Esophagus muscularis mucosa (tissue), 4 donors: ENCODE data around the gene BTBD19. TPM values are rescaled to one million over a fixed set of nuclear protein-coding genes. Genes with fewer than 3 reads are reported as not detected.

Source experiments
- DNase-seq: peaks from one replicate; pipeline ENCODE4 v3.0.0-alpha.2; 2017; ENCODE audit errors: extremely low spot score
- H3K27ac ChIP-seq, 4 donors: fragments of 200-600 bp; sonication (generic); replicated peaks in 1 of 4; 1 replicate in 3 of 4; 2 replicates in 1 of 4; pipeline ENCODE4 v1.5.1; 2016 to 2019; ENCODE audit warnings: mild to moderate bottlenecking in 1 of 4
- H3K27me3 ChIP-seq, 4 donors: fragments of 200-600 bp; sonication (generic); one replicate each; pipeline versions ENCODE4 v1.5.1 to v1.6.0; 2016 to 2019
- H3K36me3 ChIP-seq, 4 donors: fragments of 200-600 bp; sonication (generic); one replicate each; pipeline ENCODE4 v1.5.1; 2016 to 2019
- H3K4me1 ChIP-seq, 4 donors: fragments of 200-600 bp; sonication (generic); one replicate each; pipeline ENCODE4 v1.5.1; 2016 to 2019
- H3K4me3 ChIP-seq, 4 donors: fragments of 200-600 bp; sonication (generic); 1 replicate in 2 of 4; 2 replicates in 2 of 4; pipeline ENCODE4 v1.5.1; 2016 to 2019; ENCODE audit warnings: mild to moderate bottlenecking in 4 of 4, moderate library complexity in 1 of 4
- H3K9me3 ChIP-seq, 4 donors: fragments of 200-600 bp; sonication (generic); 1 replicate in 3 of 4; 2 replicates in 1 of 4; pipeline ENCODE4 v1.5.1; 2016 to 2019
- EP300 ChIP-seq: sonication (generic); formaldehyde crosslinking; IDR thresholded peaks from one replicate; pipeline ENCODE4 v1.6.1; 2017; ENCODE audit warnings: antibody characterized with exemption
- POLR2A ChIP-seq: fragments of 450-650 bp; IDR thresholded peaks from one replicate; pipeline ENCODE4 v1.6.1; 2017; ENCODE audit warnings: antibody characterized with exemption, moderate library complexity, mild to moderate bottlenecking, low read depth
- POLR2AphosphoS5 ChIP-seq, 2 donors: sonication (generic); formaldehyde crosslinking; IDR thresholded peaks; one replicate each; pipeline ENCODE4 v1.6.1; 2017; ENCODE audit warnings: antibody characterized with exemption in 2 of 2
- WGBS: methylation state at CpG from one replicate; pipeline ENCODE4 v1.1.5; 2018; 5-methylcytosine and 5-hydroxymethylcytosine counted together
- intact Hi-C: fragments of 100-400 bp; cut with DNase I; formaldehyde crosslinking; loops from one replicate; pipeline ENCODE4 v1.15.1; 2023
- total RNA-seq, 4 donors: library from RNA; depleted of rRNA; stranded (reverse); fragments of >200 nt; gene quantifications; one replicate each; pipeline versions ENCODE4 v1.1.0 to v1.2.1, GENCODE V29; 2016
- TF ChIP-seq, protein P1 (sequence below), 3 experiments: fragments of 200-600 bp in 2 of 3; fragments of 450-650 bp in 1 of 3; sonication (generic) in 2 of 3; IDR thresholded peaks; one replicate each; pipeline ENCODE4 v1.5.1; 2017 to 2019; ENCODE audit warnings: antibody characterized with exemption in 3 of 3, mild to moderate bottlenecking in 2 of 3, moderate library complexity in 1 of 3

The BTBD19 gene
- total RNA-seq, 4 donors from 2014 or later = 2.7 to 6.6 (median 3.4) TPM

DNA sequence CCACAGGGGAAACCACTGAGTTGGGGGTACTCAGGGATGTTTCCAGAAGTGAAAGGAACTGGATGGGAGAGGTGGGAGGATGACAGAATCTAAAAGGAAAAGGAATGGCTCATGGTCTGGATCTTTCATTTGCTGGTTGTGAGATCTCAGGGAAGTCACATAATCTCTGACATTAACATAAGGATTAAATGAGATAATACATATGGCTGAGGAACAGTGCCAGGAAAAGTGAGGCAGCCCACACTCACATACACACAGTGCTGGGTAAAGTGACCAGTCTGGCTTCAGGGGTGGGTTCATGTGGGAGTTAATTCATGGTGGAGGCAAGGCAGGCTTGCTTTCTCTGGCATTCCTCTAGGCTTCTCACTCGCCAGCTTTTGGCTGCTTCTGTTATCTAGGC lies 38.7 kb downstream of the BTBD19 start:
- Histone ChIP-seq H3K4me1 (peaks cover 12 to 29% (median 22%) of the 10 kb centered on the region in 4 donors), H3K27me3 (no peaks in the 10 kb centered on the region), H3K36me3 (peaks cover 0 to 17% (median 9%) of the 10 kb centered on the region in 4 donors), H3K9me3 (no peaks in the 10 kb centered on the region), H3K4me3 (no peak overlapping the region), H3K27ac (no peak overlapping the region)
- TF ChIP-seq, protein P1, sequence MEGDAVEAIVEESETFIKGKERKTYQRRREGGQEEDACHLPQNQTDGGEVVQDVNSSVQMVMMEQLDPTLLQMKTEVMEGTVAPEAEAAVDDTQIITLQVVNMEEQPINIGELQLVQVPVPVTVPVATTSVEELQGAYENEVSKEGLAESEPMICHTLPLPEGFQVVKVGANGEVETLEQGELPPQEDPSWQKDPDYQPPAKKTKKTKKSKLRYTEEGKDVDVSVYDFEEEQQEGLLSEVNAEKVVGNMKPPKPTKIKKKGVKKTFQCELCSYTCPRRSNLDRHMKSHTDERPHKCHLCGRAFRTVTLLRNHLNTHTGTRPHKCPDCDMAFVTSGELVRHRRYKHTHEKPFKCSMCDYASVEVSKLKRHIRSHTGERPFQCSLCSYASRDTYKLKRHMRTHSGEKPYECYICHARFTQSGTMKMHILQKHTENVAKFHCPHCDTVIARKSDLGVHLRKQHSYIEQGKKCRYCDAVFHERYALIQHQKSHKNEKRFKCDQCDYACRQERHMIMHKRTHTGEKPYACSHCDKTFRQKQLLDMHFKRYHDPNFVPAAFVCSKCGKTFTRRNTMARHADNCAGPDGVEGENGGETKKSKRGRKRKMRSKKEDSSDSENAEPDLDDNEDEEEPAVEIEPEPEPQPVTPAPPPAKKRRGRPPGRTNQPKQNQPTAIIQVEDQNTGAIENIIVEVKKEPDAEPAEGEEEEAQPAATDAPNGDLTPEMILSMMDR (IDR thresholded peaks at IDR 0.05) = no peak
- no peak for TF ChIP-seq POLR2A
- TF ChIP-seq EP300 = no peak
- no peak for TF ChIP-seq POLR2AphosphoS5 (IDR thresholded peaks at IDR 0.05)
- intact Hi-C loops = no loop called here
- no peak for DNase-seq
- 92% methylated on average over 1 of the region's 1 CpG for WGBS

DNA sequence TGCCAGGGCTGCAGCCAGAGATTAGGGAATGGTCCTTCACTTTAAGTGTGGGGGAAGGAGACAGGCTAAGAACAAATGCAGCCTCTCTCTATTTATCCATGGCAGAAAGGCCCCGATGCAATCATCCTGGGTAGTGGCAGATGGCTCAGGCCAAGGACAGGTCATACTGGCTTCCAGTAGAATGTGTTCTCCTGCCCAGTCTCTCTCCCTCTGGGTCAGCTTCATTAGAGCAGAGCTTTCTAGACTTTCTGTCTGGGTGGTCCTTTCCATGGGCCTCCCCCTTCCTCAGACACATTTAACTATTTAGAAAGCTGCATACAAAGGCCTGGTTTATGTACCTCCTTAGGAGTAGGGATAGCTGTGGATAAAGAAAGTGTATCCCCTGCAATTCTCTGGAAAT lies 39.5 kb downstream of the BTBD19 start:
- Histone ChIP-seq H3K36me3 (peaks cover 0 to 17% (median 9%) of the 10 kb centered on the region in 4 donors), H3K27ac (no peak overlapping the region), H3K4me3 (no peak overlapping the region), H3K27me3 (no peaks in the 10 kb centered on the region), H3K9me3 (no peaks in the 10 kb centered on the region), H3K4me1 (peaks cover 9 to 25% (median 15%) of the 10 kb centered on the region in 4 donors)
- TF ChIP-seq POLR2A (no peak), POLR2AphosphoS5 (IDR thresholded peaks at IDR 0.05) (no peak), EP300 (no peak)
- TF ChIP-seq, protein P1 (IDR thresholded peaks at IDR 0.05) = no peak
- DNase-seq = no peak
- 89% methylated on average over 1 of the region's 1 CpG for WGBS
- intact Hi-C loops = no loop called here

DNA sequence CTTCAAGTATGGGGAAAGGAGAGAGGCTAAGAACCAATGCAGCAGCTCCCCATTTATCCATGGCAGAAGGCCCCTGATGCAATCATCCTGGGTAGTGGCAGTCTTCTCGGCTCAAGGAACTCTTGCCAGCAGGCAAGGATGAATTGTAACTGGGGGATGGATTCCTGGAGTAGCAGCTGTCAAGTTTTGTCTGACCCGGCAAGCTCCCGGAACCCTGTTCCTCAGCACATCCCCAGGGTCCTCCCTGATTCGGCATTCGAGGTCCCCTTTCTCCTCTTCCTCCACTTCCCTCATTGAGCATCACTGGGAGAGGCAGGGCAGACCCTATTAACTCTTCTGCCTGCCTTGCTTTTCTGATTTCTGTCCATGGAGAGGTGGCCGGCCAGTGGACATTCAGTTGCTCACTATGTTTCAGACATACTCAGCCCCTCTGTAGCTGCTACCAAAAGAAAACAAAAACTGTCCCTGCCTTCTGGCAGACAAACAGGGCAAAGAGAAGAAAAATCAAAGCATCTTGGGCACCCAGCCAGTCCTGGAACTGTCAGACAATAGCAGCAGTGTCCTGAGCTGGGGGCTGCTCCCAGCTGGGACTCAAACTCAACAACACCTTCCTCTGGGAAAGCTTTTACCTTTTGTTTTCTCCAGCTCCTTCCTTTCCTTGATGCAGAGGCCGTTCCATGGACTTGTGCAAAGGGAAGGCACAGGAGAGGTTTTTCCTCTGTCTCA lies 40.3 kb downstream of the BTBD19 start:
- H3K36me3 ChIP-seq = peaks cover 0 to 17% (median 9%) of the 10 kb centered on the region in 4 donors
- peaks cover 3 to 19% (median 9%) of the 10 kb centered on the region in 4 donors for H3K4me1 ChIP-seq
- no peaks in the 10 kb centered on the region for H3K9me3 ChIP-seq
- 72% methylated on average over 3 of the region's 7 CpGs for whole genome bisulfite sequencing
- DNase-seq = no peak
- no peaks in the 10 kb centered on the region for H3K27me3 ChIP-seq
- intact Hi-C loops = no loop called here
- no peak for TF ChIP-seq POLR2AphosphoS5 (IDR thresholded peaks at IDR 0.05)
- no peak for TF ChIP-seq POLR2A
- no peak for TF ChIP-seq EP300
- TF ChIP-seq, protein P1 (IDR thresholded peaks at IDR 0.05) = no peak
- H3K4me3 ChIP-seq = no peak overlapping the region
- no peak overlapping the region for H3K27ac ChIP-seq

DNA sequence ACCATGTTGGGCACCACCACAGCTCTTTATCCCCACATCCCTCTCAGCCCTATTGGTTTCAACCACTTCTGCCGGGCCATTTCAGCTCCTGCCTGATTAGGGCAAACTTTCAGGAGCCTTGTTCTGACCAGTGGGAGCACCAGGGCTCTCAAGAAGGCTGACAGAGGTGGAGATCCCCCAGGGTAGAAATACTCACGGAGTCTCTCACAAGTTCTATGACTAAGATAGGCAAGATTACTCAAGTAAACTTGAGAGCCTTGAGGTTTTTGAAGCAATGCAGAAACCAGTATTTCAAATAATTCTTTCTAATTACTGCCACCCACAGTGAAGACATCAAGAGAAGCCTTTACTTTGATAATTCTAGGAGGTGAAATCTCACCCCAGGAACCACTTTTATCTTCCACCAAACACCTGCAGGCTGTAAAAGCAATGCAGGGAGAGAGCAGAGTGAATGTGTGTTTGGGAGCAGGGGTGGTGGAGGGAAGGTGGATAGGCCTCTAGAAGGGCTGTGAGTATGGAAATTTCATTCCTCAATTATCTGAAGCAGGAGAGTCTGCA lies 41.3 kb downstream of the BTBD19 start:
- DNase-seq = no peak
- WGBS = 90% methylated on average over 1 of the region's 2 CpGs
- intact Hi-C loops = no loop called here
- Histone ChIP-seq H3K4me1 (peaks cover 3 to 16% (median 8%) of the 10 kb centered on the region in 4 donors), H3K36me3 (peaks cover 0 to 17% (median 14%) of the 10 kb centered on the region in 4 donors), H3K27ac (no peak overlapping the region), H3K9me3 (no peaks in the 10 kb centered on the region), H3K4me3 (no peak overlapping the region), H3K27me3 (no peaks in the 10 kb centered on the region)
- TF ChIP-seq POLR2A (no peak), EP300 (no peak), POLR2AphosphoS5 (IDR thresholded peaks at IDR 0.05) (no peak)
- TF ChIP-seq, protein P1 (IDR thresholded peaks at IDR 0.05) = no peak
